Measurements from ENCODE around the gene XIAP. TPM values are rescaled to one million over a fixed set of nuclear protein-coding genes. Genes with fewer than 3 reads are reported as not detected.

Gene XIAP
- total RNA-seq, 5 donors from 2014 or later (not counting 1 experiment from before 2014, with no cell fraction given): 40.4 to 59.6 (median 46.1) TPM

Other genes starting within 250 kb of the XIAP start
- 100 to 1,000 TPM in 1 of 5 donors, 10 to 100 TPM in 4; 75.7 to 102 (median 80.7) TPM for gene THOC2, start 127.0 kb upstream of the XIAP start, total RNA-seq
- gene STAG2, start 101.7 kb downstream of the XIAP start, total RNA-seq: 10 to 100 TPM; 80.7 to 98.7 (median 95.2) TPM

Measured in T-cell (primary cell).